22Rv1 (cell line): ENCODE data around the gene KAT5.
"Not testable (repeated sequence)": the region's sequence is repeated elsewhere in the genome, so short reads cannot be mapped to it uniquely, and the experiment has no call there.

Experiments
- ZFX ChIP-seq: fragments of 450-650 bp; IDR thresholded peaks from 2 replicates; pipeline ENCODE4 v1.6.1; 2017; ENCODE audit warnings: antibody characterized with exemption, borderline replicate concordance
- TF ChIP-seq, protein P1 (sequence below): fragments of 450-650 bp; IDR thresholded peaks from 2 replicates; pipeline ENCODE4 v1.5.1; 2017; ENCODE audit warnings: mild to moderate bottlenecking

DNA sequence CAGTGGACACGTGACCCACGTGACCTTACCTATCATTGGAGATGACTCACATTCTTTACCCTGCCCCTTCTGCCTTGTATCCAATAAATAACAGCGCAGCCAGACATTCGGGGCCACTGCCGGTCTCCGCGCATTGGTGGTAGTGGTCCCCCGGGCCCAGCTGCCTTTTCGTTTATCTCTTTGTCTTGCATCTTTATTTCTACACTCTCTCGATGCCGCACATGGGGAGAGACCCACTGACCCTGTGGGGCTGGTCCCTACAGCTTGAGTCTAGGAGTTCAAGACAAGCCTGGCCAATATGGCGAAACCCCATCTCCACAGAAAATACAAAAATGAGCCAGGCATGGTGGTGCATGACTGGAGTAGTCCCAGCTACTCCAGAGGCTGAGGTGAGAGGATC is 5.0 kb upstream of the KAT5 start:
- TF ChIP-seq, protein P1, sequence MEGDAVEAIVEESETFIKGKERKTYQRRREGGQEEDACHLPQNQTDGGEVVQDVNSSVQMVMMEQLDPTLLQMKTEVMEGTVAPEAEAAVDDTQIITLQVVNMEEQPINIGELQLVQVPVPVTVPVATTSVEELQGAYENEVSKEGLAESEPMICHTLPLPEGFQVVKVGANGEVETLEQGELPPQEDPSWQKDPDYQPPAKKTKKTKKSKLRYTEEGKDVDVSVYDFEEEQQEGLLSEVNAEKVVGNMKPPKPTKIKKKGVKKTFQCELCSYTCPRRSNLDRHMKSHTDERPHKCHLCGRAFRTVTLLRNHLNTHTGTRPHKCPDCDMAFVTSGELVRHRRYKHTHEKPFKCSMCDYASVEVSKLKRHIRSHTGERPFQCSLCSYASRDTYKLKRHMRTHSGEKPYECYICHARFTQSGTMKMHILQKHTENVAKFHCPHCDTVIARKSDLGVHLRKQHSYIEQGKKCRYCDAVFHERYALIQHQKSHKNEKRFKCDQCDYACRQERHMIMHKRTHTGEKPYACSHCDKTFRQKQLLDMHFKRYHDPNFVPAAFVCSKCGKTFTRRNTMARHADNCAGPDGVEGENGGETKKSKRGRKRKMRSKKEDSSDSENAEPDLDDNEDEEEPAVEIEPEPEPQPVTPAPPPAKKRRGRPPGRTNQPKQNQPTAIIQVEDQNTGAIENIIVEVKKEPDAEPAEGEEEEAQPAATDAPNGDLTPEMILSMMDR: not testable (repeated sequence)
- not testable (repeated sequence) for TF ChIP-seq ZFX
